PFSK-1 (cell line): ENCODE results near the gene FECH.

Source experiments
- FOXP2 ChIP-seq: optimal IDR thresholded peaks from 2 replicates; pipeline ENCODE3; 2011; ENCODE audit warnings: borderline replicate concordance, control low read depth, inconsistent platforms; ENCODE audit not compliant: insufficient read depth; ENCODE audit errors: extremely low read length, extremely low read depth
- POLR2AphosphoS5 ChIP-seq: IDR thresholded peaks from 2 replicates; pipeline ENCODE4 v1.6.1; 2012; ENCODE audit warnings: low read depth, mild to moderate bottlenecking, control low read depth, low read length, moderate library complexity
- SIN3A ChIP-seq: IDR thresholded peaks from 2 replicates; pipeline ENCODE4 v1.6.1; 2012; ENCODE audit warnings: mild to moderate bottlenecking, low read length, moderate library complexity, borderline replicate concordance; ENCODE audit not compliant: insufficient read depth
- TAF1 ChIP-seq: IDR thresholded peaks from 2 replicates; pipeline ENCODE4 v1.6.1; 2012; ENCODE audit warnings: low read length, control low read depth, borderline replicate concordance; ENCODE audit not compliant: insufficient read depth
- TF ChIP-seq, protein P1 (sequence below), 2 experiments: IDR thresholded peaks; 2 replicates each; pipeline versions ENCODE4 v1.6.1 to v1.8.0; 2011 to 2012; ENCODE audit warnings: low read depth in 2 of 2, low read length in 2 of 2, control low read depth in 1 of 2, inconsistent platforms in 1 of 2, mild to moderate bottlenecking in 1 of 2, moderate library complexity in 1 of 2; ENCODE audit not compliant: insufficient read depth in 1 of 2

Gene FECH

DNA sequence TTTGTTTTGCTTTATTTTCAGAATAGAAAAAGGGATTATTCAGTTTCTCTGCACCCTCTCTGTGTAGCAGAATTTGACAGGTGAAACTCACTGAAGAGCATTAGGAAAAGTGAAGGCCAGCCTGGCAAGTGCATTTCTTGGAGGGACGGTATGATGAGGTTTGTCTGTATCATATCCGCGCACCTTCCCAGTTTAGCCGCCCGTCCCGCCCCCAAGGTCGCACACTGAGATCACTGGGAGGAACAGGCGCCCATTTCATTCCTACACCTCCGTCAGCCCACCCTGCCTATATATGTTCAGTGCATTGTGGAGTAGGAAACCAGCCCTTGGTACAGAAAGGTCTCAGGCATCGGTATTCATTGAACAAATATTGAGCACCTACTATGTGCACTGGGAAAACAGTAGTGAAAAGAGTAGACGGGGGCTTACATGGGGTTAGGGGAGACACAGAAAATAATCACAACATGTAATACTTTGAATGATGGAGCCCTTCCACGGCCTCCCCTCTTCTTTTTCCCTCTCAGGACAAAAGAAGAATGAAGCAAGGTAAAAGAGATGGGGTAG lies 678 bp upstream of the FECH start:
- TF ChIP-seq, protein P1, sequence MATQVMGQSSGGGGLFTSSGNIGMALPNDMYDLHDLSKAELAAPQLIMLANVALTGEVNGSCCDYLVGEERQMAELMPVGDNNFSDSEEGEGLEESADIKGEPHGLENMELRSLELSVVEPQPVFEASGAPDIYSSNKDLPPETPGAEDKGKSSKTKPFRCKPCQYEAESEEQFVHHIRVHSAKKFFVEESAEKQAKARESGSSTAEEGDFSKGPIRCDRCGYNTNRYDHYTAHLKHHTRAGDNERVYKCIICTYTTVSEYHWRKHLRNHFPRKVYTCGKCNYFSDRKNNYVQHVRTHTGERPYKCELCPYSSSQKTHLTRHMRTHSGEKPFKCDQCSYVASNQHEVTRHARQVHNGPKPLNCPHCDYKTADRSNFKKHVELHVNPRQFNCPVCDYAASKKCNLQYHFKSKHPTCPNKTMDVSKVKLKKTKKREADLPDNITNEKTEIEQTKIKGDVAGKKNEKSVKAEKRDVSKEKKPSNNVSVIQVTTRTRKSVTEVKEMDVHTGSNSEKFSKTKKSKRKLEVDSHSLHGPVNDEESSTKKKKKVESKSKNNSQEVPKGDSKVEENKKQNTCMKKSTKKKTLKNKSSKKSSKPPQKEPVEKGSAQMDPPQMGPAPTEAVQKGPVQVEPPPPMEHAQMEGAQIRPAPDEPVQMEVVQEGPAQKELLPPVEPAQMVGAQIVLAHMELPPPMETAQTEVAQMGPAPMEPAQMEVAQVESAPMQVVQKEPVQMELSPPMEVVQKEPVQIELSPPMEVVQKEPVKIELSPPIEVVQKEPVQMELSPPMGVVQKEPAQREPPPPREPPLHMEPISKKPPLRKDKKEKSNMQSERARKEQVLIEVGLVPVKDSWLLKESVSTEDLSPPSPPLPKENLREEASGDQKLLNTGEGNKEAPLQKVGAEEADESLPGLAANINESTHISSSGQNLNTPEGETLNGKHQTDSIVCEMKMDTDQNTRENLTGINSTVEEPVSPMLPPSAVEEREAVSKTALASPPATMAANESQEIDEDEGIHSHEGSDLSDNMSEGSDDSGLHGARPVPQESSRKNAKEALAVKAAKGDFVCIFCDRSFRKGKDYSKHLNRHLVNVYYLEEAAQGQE (IDR thresholded peaks at IDR 0.05; ENCODE audit: insufficient read depth in 1 of 2, low read depth in 2 of 2, low read length in 2 of 2) = no peak
- TF ChIP-seq SIN3A (no peak), POLR2AphosphoS5 (no peak), FOXP2 (no peak), TAF1 (no peak)

DNA sequence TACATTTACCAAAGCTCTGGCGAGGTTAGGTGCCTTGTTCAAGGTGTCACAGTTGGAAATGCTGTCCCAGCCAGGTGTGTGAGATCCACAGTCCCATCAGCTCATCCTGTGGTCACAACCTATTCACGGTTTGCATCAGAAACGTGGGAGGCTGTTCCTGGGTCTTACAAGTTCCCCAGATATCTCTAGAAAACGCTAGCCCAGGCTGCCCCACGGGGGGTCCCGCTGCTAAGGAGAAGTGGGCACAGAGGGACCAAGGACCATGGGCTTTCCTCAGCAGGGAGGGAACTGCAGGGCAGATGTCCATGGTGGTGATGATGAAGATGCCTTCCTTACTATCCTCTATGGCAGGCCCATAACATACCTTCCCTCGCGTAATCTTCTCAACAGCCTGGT lies 649 bp downstream of the FECH start:
- TF ChIP-seq POLR2AphosphoS5 (no peak), TAF1 (no peak), FOXP2 (no peak), SIN3A (no peak)
- TF ChIP-seq, protein P1 (IDR thresholded peaks at IDR 0.05; ENCODE audit: insufficient read depth in 1 of 2, low read depth in 2 of 2, low read length in 2 of 2) = no peak

DNA sequence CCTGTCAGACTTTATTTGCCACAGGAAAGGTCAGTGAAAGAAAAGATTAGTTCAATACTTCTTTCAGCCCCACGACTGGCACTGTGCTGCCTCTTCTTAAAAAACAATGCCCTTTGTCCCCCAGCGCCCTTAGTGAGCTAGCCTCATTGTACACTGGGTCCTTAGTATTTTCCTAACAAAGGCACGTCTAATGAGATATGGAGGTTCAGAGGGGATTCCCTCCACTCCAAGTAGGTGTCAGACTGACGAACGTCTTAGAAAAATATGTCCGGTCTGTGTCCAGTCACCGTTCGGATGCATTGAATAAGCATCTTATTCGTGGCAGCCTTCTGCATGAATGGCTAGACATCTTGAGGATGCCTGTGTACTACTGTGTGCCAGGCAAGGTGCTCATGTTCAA lies 1.1 kb downstream of the FECH start:
- TF ChIP-seq POLR2AphosphoS5 = no peak
- no peak for TF ChIP-seq TAF1
- no peak for TF ChIP-seq FOXP2
- no peak for TF ChIP-seq SIN3A
- TF ChIP-seq, protein P1 (IDR thresholded peaks at IDR 0.05; ENCODE audit: insufficient read depth in 1 of 2, low read depth in 2 of 2, low read length in 2 of 2) = no peak

DNA sequence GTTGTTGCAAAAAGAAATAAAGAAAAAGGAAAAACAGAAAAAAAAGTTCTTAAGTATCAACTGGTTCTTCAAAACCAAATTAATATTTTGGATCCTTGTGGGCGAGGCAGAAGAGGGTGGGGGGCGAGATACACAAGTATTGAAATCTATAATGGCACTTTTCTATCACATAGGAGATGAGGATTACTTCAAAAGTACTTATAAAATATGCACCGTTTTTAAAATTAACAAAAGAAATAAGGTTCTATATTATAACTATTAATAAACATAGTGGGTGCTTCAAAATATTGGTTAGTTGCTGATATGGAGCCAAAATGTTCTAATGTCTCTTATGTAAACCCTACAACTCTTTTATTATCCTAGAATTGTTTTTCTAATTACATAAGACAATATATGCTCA lies 2.1 kb downstream of the FECH start:
- TF ChIP-seq, protein P1 (IDR thresholded peaks at IDR 0.05; ENCODE audit: insufficient read depth in 1 of 2, low read depth in 2 of 2, low read length in 2 of 2) = no peak
- TF ChIP-seq FOXP2 = no peak
- TF ChIP-seq TAF1 = no peak
- no peak for TF ChIP-seq SIN3A
- TF ChIP-seq POLR2AphosphoS5 = no peak
